OCI-LY3 (cell line): ENCODE data around the gene MAPK12.
A peak's percentile ranks its signal among the peaks of the same experiment; 100 is the strongest.

Experiments used
- H2AFZ ChIP-seq: fragments of 200-600, 300-600 bp; shearing (Covaris generic); 2 replicates; pipeline ENCODE4 v1.6.0; 2014; ENCODE audit warnings: antibody characterized with exemption, low read depth, low read length
- H3K27ac ChIP-seq: fragments of 200-600, 300-600 bp; sonication (generic); 2 replicates; pipeline ENCODE4 v1.5.1; 2014; ENCODE audit warnings: mild to moderate bottlenecking, low read length, moderate library complexity, mixed read lengths
- H3K27me3 ChIP-seq: fragments of 200-600, 300-600 bp; sonication (generic); 2 replicates; pipeline ENCODE4 v1.6.1; 2014; ENCODE audit warnings: low read depth, low read length, mixed read lengths
- H3K36me3 ChIP-seq: fragments of 200-600, 300-600 bp; sonication (generic); replicated peaks from 2 replicates; pipeline ENCODE3; 2014; ENCODE audit warnings: low read depth, low read length, mixed read lengths
- H3K4me1 ChIP-seq: fragments of 300-600, 200-600 bp; sonication (generic); 2 replicates; pipeline ENCODE4 v1.6.1; 2014; ENCODE audit warnings: low read length, mixed read lengths
- H3K4me2 ChIP-seq: fragments of 200-600, 300-600 bp; sonication (generic); 2 replicates; pipeline ENCODE4 v1.6.1; 2014; ENCODE audit warnings: low read length, mixed read lengths
- H3K4me3 ChIP-seq: fragments of 300-600, 200-600 bp; sonication (generic); 2 replicates; pipeline ENCODE4 v1.5.1; 2014; ENCODE audit warnings: antibody characterized with exemption, mild to moderate bottlenecking, low read length, moderate library complexity
- H3K79me2 ChIP-seq: fragments of 300-600, 200-600 bp; shearing (Covaris generic); 2 replicates; pipeline ENCODE4 v1.6.1; 2014; ENCODE audit warnings: mild to moderate bottlenecking, low read length, mixed read lengths
- H3K9ac ChIP-seq: fragments of 300-600, 200-600 bp; shearing (Covaris generic); 2 replicates; pipeline ENCODE4 v1.6.0; 2014; ENCODE audit warnings: mild to moderate bottlenecking, low read length, moderate library complexity
- H3K9me3 ChIP-seq: fragments of 200-600, 300-600 bp; shearing (Covaris generic); 2 replicates; pipeline ENCODE4 v1.6.1; 2014; ENCODE audit warnings: low read length, mixed read lengths; ENCODE audit not compliant: insufficient read depth
- H4K20me1 ChIP-seq: fragments of 200-600, 300-600 bp; sonication (generic); 2 replicates; pipeline ENCODE4 v1.6.1; 2016; ENCODE audit warnings: low read length, mixed read lengths; ENCODE audit not compliant: insufficient read depth
- EZH2phosphoT487 ChIP-seq: fragments of 200-600 bp; shearing (Covaris generic); IDR thresholded peaks from 2 replicates; pipeline ENCODE4 v1.6.1; 2018; ENCODE audit warnings: antibody characterized with exemption, mixed run types, low read depth
- TF ChIP-seq, protein P1 (sequence below): fragments of 200-600, 300-600 bp; sonication (generic); IDR thresholded peaks from 2 replicates; pipeline ENCODE4 v1.5.1; 2014; ENCODE audit warnings: antibody characterized with exemption, low read length, low read depth

The MAPK12 gene

DNA sequence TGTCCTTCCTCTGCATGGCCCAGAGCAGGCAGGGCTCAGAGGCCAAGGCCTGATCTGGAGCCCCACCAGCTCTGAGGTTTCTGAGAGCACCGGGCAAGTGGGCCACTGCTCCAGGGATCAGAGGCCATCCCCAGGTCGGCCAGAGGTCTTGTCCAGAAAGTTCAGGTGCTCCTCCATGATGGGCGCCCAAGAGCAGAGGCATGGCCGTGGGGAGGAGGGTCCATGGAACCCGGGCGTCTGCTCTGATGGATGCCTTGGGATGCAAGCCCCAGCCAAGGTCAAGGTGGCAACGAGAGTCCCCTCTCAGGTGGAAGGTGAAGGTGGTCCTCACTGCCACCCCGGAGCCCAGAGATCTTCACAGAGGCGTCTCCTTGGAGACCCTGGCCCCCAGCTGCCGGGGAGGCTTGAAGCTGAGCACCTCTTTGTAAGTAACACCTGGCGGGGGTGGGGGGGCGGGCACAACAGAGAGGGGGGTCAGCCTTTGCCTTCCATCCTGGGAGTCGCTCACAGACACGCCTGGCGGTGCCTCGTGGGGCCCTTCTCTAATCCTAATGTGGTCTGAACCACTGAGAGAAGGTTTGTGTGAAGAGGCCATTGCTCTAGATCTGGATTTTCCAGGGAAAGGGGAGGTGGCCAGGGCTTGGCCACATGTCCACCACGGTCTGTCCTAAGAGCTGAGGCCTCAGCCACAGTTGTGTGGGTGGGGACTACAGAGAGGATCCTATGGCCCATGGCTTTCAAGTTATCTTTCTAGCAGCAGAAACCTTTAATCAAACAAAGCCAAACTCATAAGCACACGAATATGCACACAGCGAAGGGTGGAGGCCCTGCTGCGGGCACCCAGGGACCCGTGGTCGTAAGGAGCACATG is 8.2 kb downstream of the MAPK12 start:
- Histone ChIP-seq H3K4me1 (peaks cover 9% of the 10 kb centered on the region; the same call in 1 of the 2 replicates), H2AFZ (no peak overlapping the region), H3K27me3 (no peaks in the 10 kb centered on the region), H3K27ac (no peak overlapping the region), H3K4me2 (no peak overlapping the region), H3K9me3 (no peaks in the 10 kb centered on the region), H4K20me1 (no peaks in the 10 kb centered on the region), H3K4me3 (no peak overlapping the region), H3K36me3 (no peaks in the 10 kb centered on the region), H3K9ac (no peak overlapping the region), H3K79me2 (no peaks in the 10 kb centered on the region)
- TF ChIP-seq, protein P1, sequence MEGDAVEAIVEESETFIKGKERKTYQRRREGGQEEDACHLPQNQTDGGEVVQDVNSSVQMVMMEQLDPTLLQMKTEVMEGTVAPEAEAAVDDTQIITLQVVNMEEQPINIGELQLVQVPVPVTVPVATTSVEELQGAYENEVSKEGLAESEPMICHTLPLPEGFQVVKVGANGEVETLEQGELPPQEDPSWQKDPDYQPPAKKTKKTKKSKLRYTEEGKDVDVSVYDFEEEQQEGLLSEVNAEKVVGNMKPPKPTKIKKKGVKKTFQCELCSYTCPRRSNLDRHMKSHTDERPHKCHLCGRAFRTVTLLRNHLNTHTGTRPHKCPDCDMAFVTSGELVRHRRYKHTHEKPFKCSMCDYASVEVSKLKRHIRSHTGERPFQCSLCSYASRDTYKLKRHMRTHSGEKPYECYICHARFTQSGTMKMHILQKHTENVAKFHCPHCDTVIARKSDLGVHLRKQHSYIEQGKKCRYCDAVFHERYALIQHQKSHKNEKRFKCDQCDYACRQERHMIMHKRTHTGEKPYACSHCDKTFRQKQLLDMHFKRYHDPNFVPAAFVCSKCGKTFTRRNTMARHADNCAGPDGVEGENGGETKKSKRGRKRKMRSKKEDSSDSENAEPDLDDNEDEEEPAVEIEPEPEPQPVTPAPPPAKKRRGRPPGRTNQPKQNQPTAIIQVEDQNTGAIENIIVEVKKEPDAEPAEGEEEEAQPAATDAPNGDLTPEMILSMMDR: no peak

DNA sequence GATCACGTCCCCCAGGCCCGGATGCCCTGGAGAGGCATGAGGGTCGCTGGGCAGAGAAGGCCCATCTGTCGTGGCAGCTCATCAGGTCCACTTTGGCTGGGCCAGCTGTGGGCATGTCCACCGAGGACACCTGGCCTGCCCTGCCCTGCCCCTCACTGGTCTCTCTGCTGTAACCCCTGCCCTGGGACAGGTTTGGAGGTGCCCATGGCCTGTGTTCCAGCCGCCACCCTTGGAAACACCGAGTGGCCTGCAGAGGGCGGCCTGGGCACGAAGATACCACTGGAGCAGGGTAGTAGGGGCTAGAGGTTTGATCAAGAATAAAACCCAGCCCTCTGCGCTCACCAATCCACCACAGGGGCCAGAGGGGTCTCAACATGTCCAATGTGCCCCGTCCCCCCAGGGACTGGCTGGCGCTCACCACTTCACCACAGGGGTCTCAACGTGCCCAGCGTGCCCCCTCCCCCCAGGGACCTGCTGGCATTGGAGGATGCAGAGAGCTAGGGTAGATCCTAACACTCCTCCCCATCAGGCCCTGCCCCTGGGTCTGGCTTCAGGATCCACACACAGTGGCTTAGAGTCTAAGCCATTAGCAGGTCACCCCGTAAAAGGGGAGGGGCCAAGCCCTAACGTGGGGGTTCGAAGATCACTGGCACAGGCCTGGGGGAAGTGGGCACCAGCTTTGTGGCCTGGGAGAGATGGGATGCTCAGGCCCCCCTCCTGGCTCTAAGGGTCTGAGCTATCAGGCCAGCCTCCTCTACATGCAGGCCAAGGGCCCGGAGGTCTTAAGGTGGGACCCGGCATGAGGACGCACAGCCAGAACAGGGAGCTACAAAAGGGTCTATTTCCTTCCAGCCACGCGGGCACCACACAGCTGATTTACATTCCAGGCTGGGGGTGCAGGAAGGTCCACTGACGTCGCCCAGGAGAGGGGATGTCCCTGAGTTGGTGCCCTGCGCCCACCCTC is 9.1 kb downstream of the MAPK12 start:
- no peaks in the 10 kb centered on the region for H4K20me1 ChIP-seq
- no peak overlapping the region for H3K9ac ChIP-seq
- H3K4me1 ChIP-seq: peaks cover 15% of the 10 kb centered on the region; the same call in 1 of the 2 replicates
- H3K79me2 ChIP-seq: no peaks in the 10 kb centered on the region
- no peaks in the 10 kb centered on the region for H3K36me3 ChIP-seq
- TF ChIP-seq, protein P1: peak; percentile 54
- no peak for TF ChIP-seq EZH2phosphoT487
- H3K27me3 ChIP-seq: no peaks in the 10 kb centered on the region
- H3K4me3 ChIP-seq: no peak overlapping the region
- H2AFZ ChIP-seq: no peak overlapping the region
- H3K9me3 ChIP-seq: no peaks in the 10 kb centered on the region
- no peak overlapping the region for H3K4me2 ChIP-seq
- H3K27ac ChIP-seq: no peak overlapping the region

DNA sequence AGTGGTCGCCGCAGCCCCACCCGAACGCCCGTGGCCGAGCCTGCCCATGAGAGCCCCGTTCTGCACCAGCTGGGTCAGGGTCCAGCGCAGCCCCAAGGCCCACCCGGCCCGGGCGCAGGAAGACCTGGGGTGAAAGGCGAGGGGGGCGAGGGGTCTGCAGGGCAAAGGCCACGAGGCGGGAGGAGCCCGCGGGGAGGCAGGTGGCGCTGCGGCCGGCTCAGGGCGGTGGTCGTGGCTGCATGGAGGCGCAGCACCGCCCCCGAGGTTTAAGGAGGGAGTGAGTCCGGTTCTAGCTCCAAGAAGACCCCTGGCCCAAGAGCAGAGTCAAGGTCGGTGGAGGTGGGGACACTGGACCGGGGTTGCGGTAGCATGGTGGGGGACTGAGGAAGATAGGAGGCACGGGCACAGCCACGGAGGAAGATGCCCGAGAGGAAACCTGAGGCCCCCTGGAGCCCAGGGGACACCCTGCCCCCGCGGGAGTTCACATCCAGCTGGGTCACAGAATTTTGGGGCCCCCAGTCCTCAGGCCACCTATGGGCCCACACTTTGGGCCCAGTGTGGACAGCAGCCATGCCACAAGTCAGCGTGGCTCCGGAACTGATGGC is 9.9 kb downstream of the MAPK12 start:
- no peak overlapping the region for H2AFZ ChIP-seq
- H3K36me3 ChIP-seq: no peaks in the 10 kb centered on the region
- H3K4me3 ChIP-seq: peak overlapping the region; percentile 98
- peak overlapping the region; percentile 22 for H3K9ac ChIP-seq
- H3K27ac ChIP-seq: no peak overlapping the region; the same call in 1 of the 2 replicates
- H4K20me1 ChIP-seq: no peaks in the 10 kb centered on the region
- peak overlapping the region; percentile 79 for H3K4me2 ChIP-seq
- H3K9me3 ChIP-seq: no peaks in the 10 kb centered on the region
- no peaks in the 10 kb centered on the region for H3K27me3 ChIP-seq
- TF ChIP-seq EZH2phosphoT487: no peak
- TF ChIP-seq, protein P1: no peak
- H3K79me2 ChIP-seq: no peaks in the 10 kb centered on the region
- peaks cover 15% of the 10 kb centered on the region; the same call in 1 of the 2 replicates for H3K4me1 ChIP-seq
